Right lobe of liver (tissue), 6 donors: ENCODE measurements around the gene LILRB4. TPM values are rescaled to one million over a fixed set of nuclear protein-coding genes. Genes with fewer than 3 reads are reported as not detected.
"Not testable (repeated sequence)": the region's sequence is repeated elsewhere in the genome, so short reads cannot be mapped to it uniquely, and the experiment has no call there.

Experiments used
- ATAC-seq, 4 donors: fragments of 200-7000 bp; cut with Tn5 transposase; one replicate each; pipeline ENCODE4 v1.9.1; 2020; ENCODE audit warnings: mild to moderate bottlenecking in 4 of 4, moderate library complexity in 4 of 4
- DNase-seq, 3 donors: peaks; one replicate each; pipeline ENCODE4 v3.0.0-alpha.2; 2020
- H3K27ac ChIP-seq, 3 donors: fragments of 200-600 bp; one replicate each; pipeline ENCODE4 v1.8.0; 2022
- H3K27me3 ChIP-seq, 2 donors: fragments of 200-600 bp; one replicate each; pipeline ENCODE4 v1.8.0; 2022
- H3K36me3 ChIP-seq, 4 donors: fragments of 200-600 bp; sonication (generic) in 1 of 4; one replicate each; pipeline versions ENCODE4 v1.5.1 to v1.8.0; 2017 to 2022; ENCODE audit warnings: control low read depth in 1 of 4
- H3K4me1 ChIP-seq, 4 donors: fragments of 200-600 bp; sonication (generic) in 1 of 4; one replicate each; pipeline versions ENCODE4 v1.5.1 to v1.8.0; 2017 to 2022; ENCODE audit warnings: control low read depth in 1 of 4
- H3K4me3 ChIP-seq, 3 donors: fragments of 200-600 bp; one replicate each; pipeline ENCODE4 v1.8.0; 2022
- H3K9me3 ChIP-seq, 4 donors: fragments of 200-600 bp; sonication (generic) in 1 of 4; one replicate each; pipeline versions ENCODE4 v1.5.1 to v1.8.0; 2017 to 2022; ENCODE audit warnings: control low read depth in 1 of 4
- CTCF ChIP-seq, 4 donors: fragments of 200-600 bp in 3 of 4; fragments of 450-650 bp in 1 of 4; IDR thresholded peaks; one replicate each; pipeline versions ENCODE4 v1.5.1 to v1.8.0; 2016 to 2022; ENCODE audit warnings: antibody characterized with exemption in 4 of 4, mild to moderate bottlenecking in 2 of 4
- POLR2A ChIP-seq: fragments of 450-650 bp; IDR thresholded peaks from one replicate; pipeline ENCODE4 v1.6.1; 2017; ENCODE audit warnings: antibody characterized with exemption, mild to moderate bottlenecking
- WGBS: methylation state at CpG from one replicate; pipeline ENCODE4 v1.1.6; 2018; ENCODE audit warnings: low coverage, low lambda C conversion rate; ENCODE audit not compliant: insufficient coverage; ENCODE audit errors: missing lambda C conversion rate; 5-methylcytosine and 5-hydroxymethylcytosine counted together
- intact Hi-C, 2 donors: fragments of 100-400 bp; cut with DNase I; formaldehyde crosslinking; loops; one replicate each; pipeline versions ENCODE4 v1.11.2 to v1.14.1; 2022
- microRNA-seq, 2 donors: library from miRNA; unstranded; fragments of <30 nt; microRNA quantifications; one replicate each; pipeline ENCODE4, GENCODE V29; 2019 to 2020
- small RNA-seq, 2 experiments: library from RNA; depleted of rRNA; stranded (forward); fragments of <200 nt; gene quantifications; one replicate each; pipeline ENCODE3, GENCODE V24; 2016
- total RNA-seq, 6 experiments: library from RNA; depleted of rRNA in 2 of 6; stranded (reverse); fragments of >200 nt in 2 of 6; fragmentation: NEBNext Ultra II Directional in 3 of 6; extraction: Animal tissue kit (Norgen Biotek cat#: 25700) in 3 of 6; gene quantifications; one replicate each; pipeline versions ENCODE4 v1.1.0 to v1.2.4, GENCODE V29; 2016 to 2023
- donor health status: DM: no; HTN: yes; CAD: no.
- donor health status: DM: no; HTN: no; CAD: no.
- donor health status: DM: no; HTN: no; CAD: no.
- donor health status: DM: no; HTN: yes; CAD: no.
- donor health status: DM: no; HTN: yes; CAD: no.

LILRB4 gene
- total RNA-seq, 6 experiments from 2014 or later: 1.9 to 9.5 (median 2.5) TPM

GRCh38 chr19:54709212-54709948 is 46.6 kb downstream of the LILRB4 start:
- DNase-seq: no peak
- no peaks in the 10 kb centered on the region for H3K9me3 ChIP-seq
- no peak overlapping the region for H3K4me3 ChIP-seq
- H3K27ac ChIP-seq: no peak overlapping the region
- H3K36me3 ChIP-seq: no peaks in the 10 kb centered on the region
- peak in 1 of 4 donors; percentile 18 for ATAC-seq
- 20% methylated on average over 1 of the region's 18 CpGs for WGBS
- TF ChIP-seq CTCF (IDR thresholded peaks at IDR 0.05) (no peak), POLR2A (no peak)
- intact Hi-C loops: no loop called here
- H3K27me3 ChIP-seq: no peaks in the 10 kb centered on the region
- no peaks in the 10 kb centered on the region for H3K4me1 ChIP-seq

GRCh38 chr19:54709956-54710355 is 47.2 kb downstream of the LILRB4 start:
- H3K36me3 ChIP-seq, H3K4me1 ChIP-seq, H3K4me3 ChIP-seq, intact Hi-C loops, H3K9me3 ChIP-seq, ATAC-seq, DNase-seq, H3K27me3 ChIP-seq, H3K27ac ChIP-seq: not testable (repeated sequence)
- WGBS: 33% methylated on average over 3 of the region's 13 CpGs

Small RNA genes lying within 50 kb of the gene (microRNA-seq; reads per million reads assigned to microRNA genes)
- gene MIR8061: 0 reads per million in 2 donors

Small RNA genes lying within 50 kb of the gene (small RNA-seq; reads per million reads assigned to genes)
- gene AC245036.3: 0 reads per million in 2 experiments
- gene AC245128.2: 0 reads per million in 2 experiments
- 0 reads per million in 2 experiments for gene MIR8061

Other genes with a start within 250 kb of the LILRB4 start
- under 1 TPM in 5 of 6 experiments, not detected in 1; 0.30 to 0.93 (median 0.35) TPM for gene TTYH1, start 247.5 kb upstream of the LILRB4 start, total RNA-seq
- 10 to 100 TPM; 29.8 to 66.3 (median 41.1) TPM for gene LENG8, start 213.8 kb upstream of the LILRB4 start, total RNA-seq
- 1 to 10 TPM; 1.5 to 5.7 (median 3.3) TPM for gene LENG9, start 199.2 kb upstream of the LILRB4 start, total RNA-seq
- gene CDC42EP5, start 189.7 kb upstream of the LILRB4 start, total RNA-seq: 1 to 10 TPM; 1.3 to 3.7 (median 2.0) TPM
- gene LAIR2, start 160.2 kb upstream of the LILRB4 start, total RNA-seq: under 1 TPM in 1 of 6 experiments, not detected in 5; 0.38 TPM
- 1 to 10 TPM; 1.4 to 8.3 (median 2.4) TPM for gene LILRA2, start 89.2 kb upstream of the LILRB4 start, total RNA-seq
- 1 to 10 TPM in 3 of 6 experiments, under 1 TPM in 3; 0.62 to 2.7 (median 1.0) TPM for gene LILRA1, start 69.4 kb upstream of the LILRB4 start, total RNA-seq
- gene LILRB1, start 32.5 kb upstream of the LILRB4 start, total RNA-seq: 10 to 100 TPM in 1 of 6 experiments, 1 to 10 TPM in 5; 1.7 to 21.9 (median 4.1) TPM
- not detected for gene KIR3DL3, start 61.5 kb downstream of the LILRB4 start, total RNA-seq
- gene KIR2DL3, start 75.5 kb downstream of the LILRB4 start, total RNA-seq: not detected
- gene KIR2DL1, start 106.8 kb downstream of the LILRB4 start, total RNA-seq: under 1 TPM in 1 of 6 experiments, not detected in 5; 0.18 TPM
- under 1 TPM in 1 of 6 experiments, not detected in 5; 0.56 TPM for gene KIR2DL4, start 140.6 kb downstream of the LILRB4 start, total RNA-seq
- gene KIR3DL1, start 153.5 kb downstream of the LILRB4 start, total RNA-seq: under 1 TPM in 1 of 6 experiments, not detected in 5; 0.12 TPM
- gene KIR2DS4, start 169.7 kb downstream of the LILRB4 start, total RNA-seq: under 1 TPM in 1 of 6 experiments, not detected in 5; 0.18 TPM
- not detected for gene KIR3DL2, start 187.5 kb downstream of the LILRB4 start, total RNA-seq
- gene FCAR, start 211.2 kb downstream of the LILRB4 start, total RNA-seq: under 1 TPM in 5 of 6 experiments, not detected in 1; 0.22 to 0.73 (median 0.61) TPM
- gene NCR1, start 243.2 kb downstream of the LILRB4 start, total RNA-seq: under 1 TPM in 3 of 6 experiments, not detected in 3; 0.22 to 0.93 (median 0.58) TPM